Caco-2 (cell line): Measurements from ENCODE around the gene TBC1D9B. TPM values are rescaled to one million over a fixed set of nuclear protein-coding genes. Genes with fewer than 3 reads are reported as not detected.

Experiments
- BruUV-seq: library from RNA; stranded (reverse); fragments of 400-500 nt; replicated peaks from 2 replicates; lab custom pipeline; 2021; lab: Mats Ljungman, UMichigan
- CTCF ChIA-PET: fragments of 300-600 bp; sonication (Branson Sonifier 250); formaldehyde crosslinking; loops from one replicate; lab custom pipeline; 2022; ENCODE audit warnings: antibody characterized with exemption; lab: Charles Lee
- POLR2A ChIA-PET: fragments of 300-600 bp; sonication (Branson Sonifier 250); formaldehyde crosslinking; loops from one replicate; lab custom pipeline; 2022; ENCODE audit warnings: antibody characterized with exemption; lab: Charles Lee
- DNase-seq, 2 experiments: peaks; one replicate each; pipeline versions ENCODE4 v3.0.0 to v3.0.0-alpha.2; 2020 to 2022
- H3K27me3 ChIP-seq: replicated peaks from 2 replicates; pipeline ENCODE4 v1.6.0; 2011; ENCODE audit warnings: low read length; ENCODE audit not compliant: control insufficient read depth, insufficient read depth
- H3K36me3 ChIP-seq: 2 replicates; pipeline ENCODE4 v1.5.1; 2011; ENCODE audit warnings: low read length; ENCODE audit not compliant: control insufficient read depth, insufficient read depth
- H3K4me1 ChIP-seq: fragments of 250-450 bp; sonication (Bioruptor Pico); 2 replicates; pipeline ENCODE4 v1.5.1; 2020; ENCODE audit warnings: mild to moderate bottlenecking
- H3K4me3 ChIP-seq: 2 replicates; pipeline ENCODE4 v1.5.1; 2011; ENCODE audit warnings: low read depth, mild to moderate bottlenecking, control low read depth, low read length
- H3K9me3 ChIP-seq: fragments of 250-450 bp; sonication (Bioruptor Pico); 2 replicates; pipeline ENCODE4 v1.5.1; 2020; ENCODE audit warnings: mild to moderate bottlenecking, moderate library complexity
- H3K27ac Mint-ChIP-seq: one replicate; pipeline ENCODE4 v1.8.0; 2022; ENCODE audit warnings: mixed read lengths; ENCODE audit not compliant: unreplicated experiment
- H3K27me3 Mint-ChIP-seq: one replicate; pipeline ENCODE4 v1.8.0; 2022; ENCODE audit warnings: mixed read lengths; ENCODE audit not compliant: insufficient read depth, unreplicated experiment
- H3K36me3 Mint-ChIP-seq: one replicate; pipeline ENCODE4 v1.8.0; 2022; ENCODE audit warnings: mild to moderate bottlenecking, mixed read lengths; ENCODE audit not compliant: insufficient read depth, unreplicated experiment
- H3K4me1 Mint-ChIP-seq: one replicate; pipeline ENCODE4 v1.8.0; 2022; ENCODE audit warnings: low read depth, mixed read lengths; ENCODE audit not compliant: unreplicated experiment
- H3K4me3 Mint-ChIP-seq: one replicate; pipeline ENCODE4 v1.8.0; 2022; ENCODE audit warnings: mild to moderate bottlenecking, moderate library complexity, mixed read lengths; ENCODE audit not compliant: unreplicated experiment
- H3K9me3 Mint-ChIP-seq: one replicate; pipeline ENCODE4 v1.8.0; 2022; ENCODE audit warnings: mixed read lengths; ENCODE audit not compliant: unreplicated experiment
- intact Hi-C: fragments of 100-400 bp; cut with micrococcal nuclease; formaldehyde crosslinking; loops from one replicate; pipeline ENCODE4 v1.10.0; 2022; ENCODE audit not compliant: unreplicated experiment
- total RNA-seq: library from RNA; stranded (reverse); gene quantifications from 2 replicates; pipeline ENCODE4 v1.2.3, GENCODE V29; 2022
- TF ChIP-seq, protein P1 (sequence below), 2 experiments: fragments of 200-600 bp in 1 of 2; IDR thresholded peaks; 1 replicate in 1 of 2; 2 replicates in 1 of 2; pipeline versions ENCODE4 v1.5.1 to v1.8.0; 2011 to 2022; ENCODE audit warnings: antibody characterized with exemption in 1 of 2, control low read depth in 1 of 2, inconsistent platforms in 1 of 2, low read depth in 1 of 2, low read length in 1 of 2, mild to moderate bottlenecking in 1 of 2, moderate library complexity in 1 of 2; ENCODE audit not compliant: insufficient read depth in 1 of 2, severe bottlenecking in 1 of 2, unreplicated experiment in 1 of 2

TBC1D9B gene
- total RNA-seq, 1 experiment from 2014 or later = 107 TPM

DNA sequence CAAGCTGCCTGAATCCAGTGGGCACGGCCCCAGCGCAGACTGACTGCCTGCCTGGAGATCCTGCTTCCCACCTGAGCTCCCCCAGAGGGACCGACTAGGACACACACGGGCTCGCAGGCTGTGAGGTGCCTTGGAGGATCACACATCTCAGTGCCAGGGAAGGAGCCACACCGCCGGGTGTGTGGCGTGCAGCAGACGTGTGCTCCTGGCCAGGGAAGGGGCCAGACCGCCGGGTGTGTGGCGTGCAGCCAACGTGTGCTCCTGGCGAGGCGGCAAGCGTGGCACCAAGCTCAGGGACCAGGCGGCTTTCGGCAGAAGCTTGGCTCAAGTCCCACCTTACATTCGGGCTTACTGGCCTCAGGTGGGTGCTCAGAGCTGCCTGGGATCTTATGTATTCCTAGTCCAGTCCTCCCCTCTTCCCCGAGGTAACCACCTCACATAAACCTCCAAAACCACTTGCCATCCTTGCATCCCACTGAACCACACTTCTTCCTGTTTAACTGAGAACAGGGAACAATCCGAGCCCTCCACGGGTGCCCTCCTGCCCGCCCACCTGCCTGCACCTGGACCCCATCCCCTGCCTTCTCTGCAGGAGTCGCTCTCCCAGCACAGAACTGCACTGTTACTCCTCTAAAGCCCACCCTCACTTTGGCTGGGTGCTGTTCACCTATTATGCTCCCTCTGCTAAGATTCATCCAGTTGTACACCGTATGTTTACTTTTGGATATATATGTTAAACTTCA, 26.7 kb downstream of the TBC1D9B start:
- DNase-seq = no peak
- ChIA-PET POLR2A (no interaction called here), CTCF (interaction anchor here (0.5 kb wide), 1 partner anchor 127 kb away, joined by 3 read pairs; no protein-coding TSS in a partner anchor)
- Histone ChIP-seq H3K36me3 (peaks cover 6% of the 10 kb centered on the region), H3K9me3 (peaks cover 29% of the 10 kb centered on the region; the same call in 1 of the 2 replicates), H3K27me3 (no peaks in the 10 kb centered on the region), H3K4me3 (no peak overlapping the region), H3K4me1 (no peaks in the 10 kb centered on the region)
- H3K4me1 Mint-ChIP-seq = no peaks in the 10 kb centered on the region
- intact Hi-C loops = no loop called here
- H3K4me3 Mint-ChIP-seq = no peak overlapping the region
- TF ChIP-seq, protein P1, sequence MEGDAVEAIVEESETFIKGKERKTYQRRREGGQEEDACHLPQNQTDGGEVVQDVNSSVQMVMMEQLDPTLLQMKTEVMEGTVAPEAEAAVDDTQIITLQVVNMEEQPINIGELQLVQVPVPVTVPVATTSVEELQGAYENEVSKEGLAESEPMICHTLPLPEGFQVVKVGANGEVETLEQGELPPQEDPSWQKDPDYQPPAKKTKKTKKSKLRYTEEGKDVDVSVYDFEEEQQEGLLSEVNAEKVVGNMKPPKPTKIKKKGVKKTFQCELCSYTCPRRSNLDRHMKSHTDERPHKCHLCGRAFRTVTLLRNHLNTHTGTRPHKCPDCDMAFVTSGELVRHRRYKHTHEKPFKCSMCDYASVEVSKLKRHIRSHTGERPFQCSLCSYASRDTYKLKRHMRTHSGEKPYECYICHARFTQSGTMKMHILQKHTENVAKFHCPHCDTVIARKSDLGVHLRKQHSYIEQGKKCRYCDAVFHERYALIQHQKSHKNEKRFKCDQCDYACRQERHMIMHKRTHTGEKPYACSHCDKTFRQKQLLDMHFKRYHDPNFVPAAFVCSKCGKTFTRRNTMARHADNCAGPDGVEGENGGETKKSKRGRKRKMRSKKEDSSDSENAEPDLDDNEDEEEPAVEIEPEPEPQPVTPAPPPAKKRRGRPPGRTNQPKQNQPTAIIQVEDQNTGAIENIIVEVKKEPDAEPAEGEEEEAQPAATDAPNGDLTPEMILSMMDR (IDR thresholded peaks at IDR 0.05; ENCODE audit: insufficient read depth in 1 of 2, low read depth in 1 of 2, low read length in 1 of 2, severe bottlenecking in 1 of 2, unreplicated experiment in 1 of 2) = no peak
- peaks cover 56% of the 10 kb centered on the region for H3K36me3 Mint-ChIP-seq
- peaks cover 21% of the 10 kb centered on the region for H3K9me3 Mint-ChIP-seq
- no peak overlapping the region for H3K27ac Mint-ChIP-seq
- H3K27me3 Mint-ChIP-seq = no peaks in the 10 kb centered on the region
- no TSS peak for BruUV-seq

DNA sequence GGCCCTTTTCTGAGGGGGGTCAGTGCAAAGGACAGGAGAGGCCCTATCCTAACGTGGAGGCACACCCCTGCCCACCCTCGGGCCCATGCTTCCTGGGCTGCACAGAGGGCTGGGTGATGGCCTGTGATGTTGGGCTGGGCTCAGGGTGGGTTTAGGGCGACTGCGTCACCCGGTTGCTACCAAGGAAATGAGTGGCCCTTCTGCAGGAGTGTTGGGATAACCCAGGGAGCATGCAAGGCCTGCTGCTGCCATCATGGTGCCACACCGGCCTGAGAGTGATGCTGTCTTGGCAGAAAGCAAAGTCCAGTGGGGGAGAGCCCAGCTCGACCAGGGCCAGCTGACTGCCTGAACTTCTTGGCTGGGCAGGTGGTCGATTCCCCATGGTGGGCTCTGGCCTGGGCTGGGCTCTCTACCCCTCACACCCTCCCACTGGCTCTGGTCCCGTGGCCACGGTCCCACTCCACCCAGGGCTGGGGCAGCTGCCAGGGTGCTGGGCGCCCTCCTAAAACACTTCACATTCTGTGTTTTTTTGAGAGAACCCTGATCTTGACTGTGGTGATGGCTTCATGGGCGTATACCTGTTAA, 27.5 kb downstream of the TBC1D9B start:
- Histone ChIP-seq H3K4me1 (no peaks in the 10 kb centered on the region), H3K4me3 (no peak overlapping the region), H3K36me3 (peaks cover 2% of the 10 kb centered on the region), H3K9me3 (peaks cover 27% of the 10 kb centered on the region; the same call in 1 of the 2 replicates), H3K27me3 (no peaks in the 10 kb centered on the region)
- no TSS peak for BruUV-seq
- intact Hi-C loops = no loop called here
- ChIA-PET POLR2A (no interaction called here), CTCF (interaction anchor here (1.6 kb wide), 1 partner anchor 11 kb away, joined by 4 read pairs; no protein-coding TSS in a partner anchor)
- no peak overlapping the region for H3K27ac Mint-ChIP-seq
- H3K36me3 Mint-ChIP-seq = peaks cover 51% of the 10 kb centered on the region
- H3K4me3 Mint-ChIP-seq = no peak overlapping the region
- TF ChIP-seq, protein P1 (IDR thresholded peaks at IDR 0.05; ENCODE audit: insufficient read depth in 1 of 2, low read depth in 1 of 2, low read length in 1 of 2, severe bottlenecking in 1 of 2, unreplicated experiment in 1 of 2) = no peak
- DNase-seq = no peak
- H3K9me3 Mint-ChIP-seq = peaks cover 19% of the 10 kb centered on the region
- no peaks in the 10 kb centered on the region for H3K27me3 Mint-ChIP-seq
- no peaks in the 10 kb centered on the region for H3K4me1 Mint-ChIP-seq

DNA sequence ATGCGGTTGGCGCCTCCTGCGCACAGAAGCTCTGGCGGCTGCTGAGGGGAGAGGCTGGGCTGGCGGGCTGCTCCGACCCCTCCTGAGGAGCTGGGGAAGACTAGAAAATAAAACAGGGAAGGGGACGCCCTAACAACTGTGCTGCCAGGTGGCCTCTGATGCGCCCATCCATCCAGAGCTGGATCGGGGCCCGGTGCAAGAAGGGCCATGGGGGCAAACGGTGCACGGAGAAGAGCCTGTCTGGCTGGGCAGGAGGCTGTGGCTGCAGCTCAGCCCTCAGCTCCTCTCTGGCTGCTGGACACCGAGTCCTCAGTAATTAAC, 28.0 kb downstream of the TBC1D9B start:
- peaks cover 2% of the 10 kb centered on the region for H3K36me3 ChIP-seq
- H3K27me3 ChIP-seq = no peaks in the 10 kb centered on the region
- intact Hi-C loops = no loop called here
- ChIA-PET POLR2A (no interaction called here), CTCF (interaction anchor here (1.6 kb wide), 1 partner anchor 10 kb away, joined by 4 read pairs; no protein-coding TSS in a partner anchor)
- no peak for DNase-seq
- peaks cover 23% of the 10 kb centered on the region; the same call in 1 of the 2 replicates for H3K9me3 ChIP-seq
- H3K27me3 Mint-ChIP-seq = no peaks in the 10 kb centered on the region
- BruUV-seq = no TSS peak
- H3K9me3 Mint-ChIP-seq = peaks cover 19% of the 10 kb centered on the region
- H3K4me3 ChIP-seq = no peak overlapping the region
- H3K4me1 ChIP-seq = no peaks in the 10 kb centered on the region
- no peak overlapping the region for H3K4me3 Mint-ChIP-seq
- TF ChIP-seq, protein P1 (IDR thresholded peaks at IDR 0.05; ENCODE audit: insufficient read depth in 1 of 2, low read depth in 1 of 2, low read length in 1 of 2, severe bottlenecking in 1 of 2, unreplicated experiment in 1 of 2) = no peak
- H3K27ac Mint-ChIP-seq = no peak overlapping the region
- peaks cover 51% of the 10 kb centered on the region for H3K36me3 Mint-ChIP-seq
- no peaks in the 10 kb centered on the region for H3K4me1 Mint-ChIP-seq
